A549 treated with RU486 at 1 μM for 4 hours (cell line): Measurements from ENCODE around the gene RAB37. TPM values are rescaled to one million over a fixed set of nuclear protein-coding genes. Genes with fewer than 3 reads are reported as not detected.

ENCODE experiments used
- total RNA-seq: library from RNA; stranded (reverse); fragments of 200-300 nt; extraction: Qiagen RNA extraction; gene quantifications from 5 replicates; pipeline ENCODE4 v1.2.3, GENCODE V29; 2022; ENCODE audit warnings: low read depth

The RAB37 gene, protein sequence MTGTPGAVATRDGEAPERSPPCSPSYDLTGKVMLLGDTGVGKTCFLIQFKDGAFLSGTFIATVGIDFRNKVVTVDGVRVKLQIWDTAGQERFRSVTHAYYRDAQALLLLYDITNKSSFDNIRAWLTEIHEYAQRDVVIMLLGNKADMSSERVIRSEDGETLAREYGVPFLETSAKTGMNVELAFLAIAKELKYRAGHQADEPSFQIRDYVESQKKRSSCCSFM
- total RNA-seq = 1.0 to 3.1 TPM (median 1.2 TPM) in 5 replicates

DNA sequence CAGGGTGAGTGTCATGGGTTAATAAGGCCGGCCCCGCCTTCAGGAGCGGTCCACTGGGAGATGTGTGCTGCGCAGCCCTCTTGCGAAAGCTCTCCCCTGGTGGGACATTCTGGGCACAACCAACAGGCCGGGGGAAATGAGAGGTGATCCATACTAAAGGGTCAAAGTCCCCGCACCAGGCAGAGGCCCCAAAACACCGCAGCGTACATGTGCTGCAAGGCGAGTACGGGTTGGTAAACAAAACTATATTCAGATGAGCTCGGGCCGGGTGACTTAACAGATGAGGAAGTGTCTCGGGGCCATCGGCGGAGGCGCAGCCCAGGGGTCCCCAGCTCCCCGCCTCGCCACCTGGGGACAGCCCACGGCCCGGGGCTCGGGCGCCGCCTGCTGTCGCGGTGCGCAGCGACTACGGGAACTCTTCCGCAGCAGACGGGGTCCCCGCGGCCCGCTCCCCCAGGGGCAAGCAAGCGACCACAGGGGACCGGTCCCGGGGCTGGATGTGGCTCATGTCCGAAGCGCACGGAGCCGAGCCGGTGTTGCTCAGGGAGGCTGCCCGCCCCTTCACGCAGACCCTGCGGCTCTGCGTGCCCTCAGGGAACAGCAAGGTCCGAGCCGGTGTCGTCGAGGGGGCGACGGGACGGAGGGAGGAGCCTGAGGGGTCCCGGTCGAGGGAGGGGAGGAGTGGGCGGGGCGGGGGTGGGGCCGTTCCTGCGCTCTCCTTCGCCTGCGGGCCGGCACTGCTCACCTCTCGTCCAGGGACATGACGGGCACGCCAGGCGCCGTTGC lies at the start of gene RAB37:
TSS of gene RAB37 (plus strand) at position 744 of the 786 bp plus-strand sequence. CDS start at position 761, 17 bp downstream.

GRCh38 chr17:74712756-74713155 lies 24.3 kb upstream of the RAB37 start, which contains the start of gene CD300LF:
Gene CD300LF, minus strand, starts transcription at chr17:74712923. Its CDS starts 57 bp downstream, at chr17:74712866.

GRCh38 chr17:74748529-74749278 lies 11.6 kb downstream of the RAB37 start, which contains the start of gene NHERF1:
Gene NHERF1, plus strand, starts transcription at chr17:74748628. Its CDS starts 219 bp downstream, at chr17:74748847.

GRCh38 chr17:74776044-74776962 lies 39.2 kb downstream of the RAB37 start, which contains the start of gene NAT9:
Gene NAT9, minus strand, starts transcription at chr17:74776345. Its CDS starts 647 bp downstream, at chr17:74775698.

Other genes starting within 250 kb of the RAB37 start
- 0.05 to 0.13 TPM (median 0.07 TPM) in 3 of 5 replicates, not detected in the others for gene CD300LB, start 205.8 kb upstream of the RAB37 start, total RNA-seq
- gene CD300C, start 191.1 kb upstream of the RAB37 start, total RNA-seq = 0.08 to 0.22 TPM (median 0.16 TPM) in 5 replicates
- 0.27 to 1.00 TPM (median 0.43 TPM) in 3 of 5 replicates, not detected in the others for gene CD300H, start 169.7 kb upstream of the RAB37 start, total RNA-seq
- gene CD300LD, start 145.0 kb upstream of the RAB37 start, total RNA-seq = not detected in 5 replicates
- gene CD300E, start 113.5 kb upstream of the RAB37 start, total RNA-seq = not detected in 5 replicates
- not detected in 5 replicates for gene CD300LF, start 24.3 kb upstream of the RAB37 start, total RNA-seq
- 31.7 to 46.3 TPM (median 44.9 TPM) in 5 replicates for gene NHERF1, start 11.4 kb downstream of the RAB37 start, total RNA-seq
- 47.7 to 60.1 TPM (median 54.9 TPM) in 5 replicates for gene NAT9, start 39.1 kb downstream of the RAB37 start, total RNA-seq
- 0.13 to 0.50 TPM (median 0.28 TPM) in 5 replicates for gene GRIN2C, start 122.6 kb downstream of the RAB37 start, total RNA-seq
- gene FDXR, start 135.7 kb downstream of the RAB37 start, total RNA-seq = 42.6 to 65.7 TPM (median 63.3 TPM) in 5 replicates
- gene FADS6, start 156.4 kb downstream of the RAB37 start, total RNA-seq = 0.07 TPM in 1 of 5 replicates, not detected in the others
- 0.07 TPM in 3 of 5 replicates, not detected in the others for gene USH1G, start 186.0 kb downstream of the RAB37 start, total RNA-seq
- 0.07 to 0.11 TPM in 2 of 5 replicates, not detected in the others for gene OTOP2, start 187.0 kb downstream of the RAB37 start, total RNA-seq
- not detected in 5 replicates for gene OTOP3, start 198.6 kb downstream of the RAB37 start, total RNA-seq
- gene HID1, start 235.5 kb downstream of the RAB37 start, total RNA-seq = 6.1 to 9.2 TPM (median 9.0 TPM) in 5 replicates